Panc1 (cell line): Measurements from ENCODE around the gene ROBO3.

Experiments used
- CTCF ChIP-seq: fragments of 450-650 bp; IDR thresholded peaks from 2 replicates; pipeline ENCODE4 v1.5.1; 2017; ENCODE audit warnings: mild to moderate bottlenecking
- POLR2AphosphoS5 ChIP-seq: IDR thresholded peaks from 2 replicates; pipeline ENCODE4 v1.6.1; 2012; ENCODE audit warnings: mild to moderate bottlenecking, low read depth, low read length, moderate library complexity
- SIN3A ChIP-seq: IDR thresholded peaks from 2 replicates; pipeline ENCODE4 v1.6.1; 2012; ENCODE audit warnings: low read depth, mild to moderate bottlenecking, low read length, moderate library complexity, borderline replicate concordance; ENCODE audit not compliant: insufficient read depth

DNA sequence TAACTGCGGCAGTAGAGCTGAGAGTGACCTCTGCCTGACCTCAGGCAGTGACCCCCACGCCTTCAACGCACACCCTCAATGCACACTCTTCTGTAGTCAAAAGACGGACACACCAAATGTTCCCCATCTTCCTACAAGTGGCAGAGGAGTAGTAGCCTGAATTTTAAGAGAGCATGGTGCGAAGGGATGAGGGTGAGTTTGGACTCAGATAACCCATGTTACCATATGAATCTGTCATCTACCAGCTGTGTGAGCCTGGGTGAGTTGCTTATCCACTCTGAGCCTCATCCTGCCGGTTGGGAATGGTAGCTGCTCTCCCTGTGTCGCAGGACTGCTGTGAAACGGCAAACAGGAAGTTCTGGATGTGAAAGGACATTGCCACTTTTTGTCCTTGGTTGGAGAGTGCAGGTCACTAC, 20.6 kb upstream of the ROBO3 start:
- no peak for TF ChIP-seq CTCF
- no peak for TF ChIP-seq POLR2AphosphoS5
- no peak for TF ChIP-seq SIN3A
